G401 (cell line): ENCODE data around the gene TRIM54. TPM values are rescaled to one million over a fixed set of nuclear protein-coding genes. Genes with fewer than 3 reads are reported as not detected.
"Not testable (repeated sequence)": the region's sequence is repeated elsewhere in the genome, so short reads cannot be mapped to it uniquely, and the experiment has no call there.

Experiments used
- DNase-seq: peaks from one replicate; pipeline ENCODE4 v3.0.0-alpha.2; 2015; ENCODE audit warnings: low spot score
- in situ Hi-C: cut with HindIII; loops from 2 replicates; pipeline ENCODE4 v1.10.0; 2016; ENCODE audit warnings: low sequenced_read_pairs, mixed read lengths
- total RNA-seq: library from RNA; depleted of rRNA; stranded (reverse); fragments of >200 nt; shearing (Covaris generic); gene quantifications from 2 replicates; pipeline ENCODE4 v1.2.3, GENCODE V29; 2014

The TRIM54 gene
- total RNA-seq, 1 experiment from 2014 or later = not detected

GRCh38 chr2:27306573-27307286 lies 24.5 kb downstream of the TRIM54 start:
- in situ Hi-C loops = no loop called here
- no peak for DNase-seq

- in situ Hi-C loops = no loop called here
- no peak for DNase-seq
Measured at GRCh38 chr2:27307287-27307544, 25.0 kb downstream of the TRIM54 start.

GRCh38 chr2:27307545-27308358 lies 25.5 kb downstream of the TRIM54 start:
- DNase-seq = no peak
- in situ Hi-C loops = no loop called here

GRCh38 chr2:27308359-27308881 lies 26.2 kb downstream of the TRIM54 start, which contains the start of gene UCN:
Gene UCN (minus strand): TSS chr2:27308445. CDS start chr2:27307895, 550 bp downstream.
- in situ Hi-C loops = no loop called here
- DNase-seq = no peak

GRCh38 chr2:27309651-27310050 lies 27.4 kb downstream of the TRIM54 start:
- DNase-seq = no peak
- in situ Hi-C loops = no loop called here

GRCh38 chr2:27312152-27312551 lies 29.9 kb downstream of the TRIM54 start:
- no peak for DNase-seq
- in situ Hi-C loops = no loop called here

- DNase-seq = no peak
- in situ Hi-C loops = no loop called here
Measured at GRCh38 chr2:27313882-27314645, 31.8 kb downstream of the TRIM54 start.

GRCh38 chr2:27314709-27315108 lies 32.5 kb downstream of the TRIM54 start:
- DNase-seq = no peak
- in situ Hi-C loops = no loop called here

GRCh38 chr2:27315122-27315521 lies 32.9 kb downstream of the TRIM54 start:
- in situ Hi-C loops = no loop called here

GRCh38 chr2:27316655-27317412 lies 34.6 kb downstream of the TRIM54 start:
- peak; percentile 42 for DNase-seq
- in situ Hi-C loops = no loop called here

More at GRCh38 chr2:27315122-27315521, 32.9 kb downstream of the TRIM54 start:
- DNase-seq = no peak

- in situ Hi-C loops = not testable (repeated sequence)
Measured at GRCh38 chr2:27319839-27320238, 37.6 kb downstream of the TRIM54 start.

GRCh38 chr2:27320958-27321543 lies 38.8 kb downstream of the TRIM54 start:
- DNase-seq = peak; percentile 79
- in situ Hi-C loops = no loop called here

More at GRCh38 chr2:27319839-27320238, 37.6 kb downstream of the TRIM54 start:
- not testable (repeated sequence) for DNase-seq

- DNase-seq = no peak
- in situ Hi-C loops = no loop called here
Measured at GRCh38 chr2:27322301-27322765, 40.1 kb downstream of the TRIM54 start.

GRCh38 chr2:27322766-27323595 lies 40.8 kb downstream of the TRIM54 start, which contains the start of gene MPV17:
Gene MPV17 (minus strand): TSS chr2:27323097. CDS start chr2:27322517, 580 bp downstream.
- DNase-seq = peak; percentile 96
- in situ Hi-C loops = no loop called here

GRCh38 chr2:27323596-27324285 lies 41.5 kb downstream of the TRIM54 start:
- DNase-seq = peak; percentile 22
- in situ Hi-C loops = no loop called here

GRCh38 chr2:27324720-27325119 lies 42.5 kb downstream of the TRIM54 start:
- DNase-seq = no peak
- in situ Hi-C loops = no loop called here

- in situ Hi-C loops = no loop called here
- no peak for DNase-seq
Measured at GRCh38 chr2:27335311-27335710, 53.1 kb downstream of the TRIM54 start.
